Measurements from ENCODE around the gene HYDIN.

HYDIN gene

DNA sequence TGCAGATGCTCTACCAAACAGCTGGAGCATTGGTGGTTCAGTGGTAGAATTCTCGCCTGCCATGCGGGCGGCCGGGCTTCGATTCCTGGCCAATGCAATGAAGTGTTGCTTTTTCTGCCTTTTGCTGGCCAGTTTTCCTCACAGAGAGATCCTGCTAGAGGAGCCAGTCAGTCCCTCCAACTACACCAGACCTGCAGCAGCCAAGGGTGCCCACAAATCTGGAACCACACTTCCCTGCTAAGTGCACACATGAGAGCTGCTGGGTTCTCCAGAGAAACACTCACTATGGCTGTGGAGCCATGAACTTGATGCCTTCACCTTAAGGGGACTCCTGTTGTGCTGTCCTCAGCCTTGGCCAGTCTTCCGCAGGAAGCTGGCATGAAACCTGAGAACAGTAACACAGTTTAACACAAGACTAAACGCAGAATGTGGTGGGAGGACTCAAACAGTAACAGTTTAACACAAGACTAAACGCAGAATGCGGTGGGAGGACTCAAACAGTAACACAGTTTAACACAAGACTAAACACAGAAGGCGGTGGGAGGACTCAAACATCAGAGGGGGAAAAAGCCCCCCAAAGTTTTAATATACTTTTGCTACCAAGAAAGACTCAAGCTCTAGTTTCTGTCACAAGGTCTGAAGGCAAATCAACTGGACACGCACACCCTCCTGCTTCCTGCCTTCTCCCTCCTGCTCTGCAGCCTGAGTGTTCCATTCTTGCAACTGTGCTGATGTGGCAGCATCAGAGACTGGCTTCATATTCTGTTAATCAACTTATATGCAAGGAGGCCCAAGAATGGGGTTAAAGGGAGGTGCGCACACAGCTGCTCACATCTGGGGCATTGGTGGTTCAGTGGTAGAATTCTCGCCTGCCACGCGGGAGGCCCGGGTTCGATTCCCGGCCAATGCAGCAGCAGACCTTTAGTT, 441.6 kb downstream of the HYDIN start:
- peak; percentile 64 for DNase-seq (ENCODE audit: low read depth)

GRCh38 chr16:70786020-70786755, 444.3 kb downstream of the HYDIN start:
- no peak for DNase-seq (ENCODE audit: low read depth)

GRCh38 chr16:70784692-70785555, 445.6 kb downstream of the HYDIN start:
- no peak for DNase-seq (ENCODE audit: low read depth)

DNA sequence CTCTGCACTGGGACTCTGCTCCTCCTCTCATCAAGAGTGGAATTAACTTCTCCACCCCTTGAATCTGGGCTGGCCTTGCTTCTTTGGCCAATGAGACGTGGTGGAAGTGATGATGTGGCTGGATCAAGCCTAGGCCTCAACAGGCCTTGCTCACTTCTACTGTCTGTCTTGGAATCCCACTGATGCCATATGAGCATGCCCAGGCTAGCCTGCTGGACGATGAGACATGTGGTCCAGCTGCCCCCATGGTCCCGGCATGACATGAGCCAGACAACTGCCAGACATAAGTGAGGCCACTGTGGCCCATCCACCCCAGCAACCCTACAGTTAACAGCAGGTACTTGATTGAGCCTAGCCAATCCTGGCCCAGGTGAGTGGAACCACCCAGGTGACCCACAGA, 448.3 kb downstream of the HYDIN start:
- no peak for DNase-seq (ENCODE audit: low read depth)

DNA sequence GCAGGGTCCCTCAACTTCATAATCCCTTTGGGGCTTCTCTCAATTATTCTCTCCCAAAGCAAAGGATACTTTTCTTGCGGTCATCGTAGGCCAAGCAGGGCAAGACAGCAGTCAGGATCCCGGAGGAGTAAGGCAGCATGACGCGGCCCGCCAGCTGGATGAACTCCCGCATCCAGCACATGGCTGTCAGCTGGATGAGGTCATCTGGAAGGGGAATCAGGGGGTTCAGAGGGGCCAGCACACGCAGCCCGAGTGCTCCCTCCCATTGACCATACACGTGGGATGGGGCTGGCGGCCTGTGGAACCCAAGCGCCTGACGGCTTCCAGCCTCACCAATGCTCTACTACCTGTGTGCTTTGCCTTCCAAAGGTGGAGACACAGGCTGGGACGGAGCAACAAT, 448.7 kb downstream of the HYDIN start:
- DNase-seq (ENCODE audit: low read depth): no peak

DNA sequence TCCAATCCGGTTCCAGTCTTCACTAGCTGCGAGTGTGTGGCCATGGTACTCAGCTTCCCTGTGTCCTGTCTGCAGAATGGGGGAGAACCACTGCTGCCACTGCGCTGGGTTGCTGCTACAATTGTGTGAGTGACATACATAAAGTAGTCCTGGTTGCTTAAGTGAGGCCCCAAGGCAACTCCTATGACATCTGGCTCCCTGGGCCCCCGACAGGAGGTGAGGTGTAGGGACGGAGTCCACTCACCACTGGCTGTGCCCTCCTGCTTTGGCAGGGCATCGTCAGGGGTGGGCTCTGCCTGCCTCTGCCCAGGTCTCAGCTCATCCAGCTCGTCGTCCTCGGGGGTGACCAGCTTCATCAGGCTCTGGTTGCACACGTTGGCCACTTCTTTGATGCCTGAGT, 450.0 kb downstream of the HYDIN start:
- DNase-seq (ENCODE audit: low read depth): no peak

GRCh38 chr16:70779361-70779760, 451.2 kb downstream of the HYDIN start:
- peak; percentile 32 for DNase-seq (ENCODE audit: low read depth)

GRCh38 chr16:70778901-70779309, 451.6 kb downstream of the HYDIN start:
- peak; percentile 81 for DNase-seq (ENCODE audit: low read depth)

GRCh38 chr16:70777973-70778406, 452.5 kb downstream of the HYDIN start:
- DNase-seq (ENCODE audit: low read depth): no peak

DNA sequence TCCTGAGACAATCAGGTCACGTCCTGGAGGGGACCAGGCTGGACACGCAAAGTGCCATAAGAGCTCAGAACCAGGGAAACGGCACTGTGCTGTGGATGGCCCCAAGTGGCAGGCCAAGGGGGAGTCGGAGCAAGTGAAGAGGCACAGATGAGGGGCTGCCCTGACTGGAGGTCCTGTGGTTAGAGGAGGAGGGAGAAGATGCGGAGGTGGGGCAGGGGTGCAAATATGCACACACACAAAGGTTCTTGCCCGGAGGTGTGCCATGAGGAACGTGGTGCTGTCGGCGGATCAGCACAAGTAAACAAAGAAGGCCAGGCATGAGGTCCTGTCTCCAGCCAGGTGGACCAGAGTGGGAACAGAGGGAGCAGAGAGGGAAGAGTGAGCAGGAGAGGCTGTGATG, 453.0 kb downstream of the HYDIN start:
- no peak for DNase-seq (ENCODE audit: low read depth)

- no peak for DNase-seq (ENCODE audit: low read depth)
These were observed 455.1 kb downstream of the HYDIN start for GRCh38 chr16:70775399-70775798.

DNA sequence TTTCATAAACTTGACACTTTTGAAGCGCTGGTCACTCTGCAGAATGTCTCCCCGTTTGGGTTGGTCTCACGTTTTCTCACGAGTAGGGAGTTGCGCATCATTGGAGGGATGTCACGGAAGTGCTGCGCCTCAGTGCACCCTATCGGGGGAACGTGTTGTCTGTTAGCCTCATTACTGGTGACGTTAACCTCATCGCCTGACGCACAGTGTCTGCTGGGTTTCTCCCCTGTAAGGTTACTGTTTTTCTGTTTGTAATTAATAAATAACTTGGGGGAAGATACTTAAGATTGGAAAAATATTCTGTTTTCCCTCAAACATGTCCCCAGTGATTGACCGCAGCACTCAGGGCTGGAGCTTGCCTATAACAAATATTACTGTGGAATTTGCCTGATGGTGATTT, 456.3 kb downstream of the HYDIN start:
- no peak for DNase-seq (ENCODE audit: low read depth)

DNA sequence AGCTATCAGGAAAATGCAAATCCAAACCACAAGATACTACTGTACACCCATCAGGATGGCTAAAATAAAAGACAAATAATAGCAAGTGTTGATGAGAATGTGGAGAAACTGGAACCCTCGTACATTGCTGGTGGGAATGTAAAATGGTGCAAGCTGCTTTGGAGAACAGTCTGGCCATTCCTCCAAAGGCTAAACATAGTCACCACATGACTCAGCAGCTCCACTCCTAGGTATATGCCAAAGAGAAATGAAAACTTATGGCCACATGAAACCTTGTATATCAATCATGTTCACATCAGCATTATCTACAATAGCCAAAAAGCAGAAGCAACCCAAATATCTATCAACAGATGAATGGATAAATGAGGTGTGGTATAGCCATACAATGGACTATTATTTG, 458.0 kb downstream of the HYDIN start:
- peak; percentile 78 for DNase-seq (ENCODE audit: low read depth)

DNA sequence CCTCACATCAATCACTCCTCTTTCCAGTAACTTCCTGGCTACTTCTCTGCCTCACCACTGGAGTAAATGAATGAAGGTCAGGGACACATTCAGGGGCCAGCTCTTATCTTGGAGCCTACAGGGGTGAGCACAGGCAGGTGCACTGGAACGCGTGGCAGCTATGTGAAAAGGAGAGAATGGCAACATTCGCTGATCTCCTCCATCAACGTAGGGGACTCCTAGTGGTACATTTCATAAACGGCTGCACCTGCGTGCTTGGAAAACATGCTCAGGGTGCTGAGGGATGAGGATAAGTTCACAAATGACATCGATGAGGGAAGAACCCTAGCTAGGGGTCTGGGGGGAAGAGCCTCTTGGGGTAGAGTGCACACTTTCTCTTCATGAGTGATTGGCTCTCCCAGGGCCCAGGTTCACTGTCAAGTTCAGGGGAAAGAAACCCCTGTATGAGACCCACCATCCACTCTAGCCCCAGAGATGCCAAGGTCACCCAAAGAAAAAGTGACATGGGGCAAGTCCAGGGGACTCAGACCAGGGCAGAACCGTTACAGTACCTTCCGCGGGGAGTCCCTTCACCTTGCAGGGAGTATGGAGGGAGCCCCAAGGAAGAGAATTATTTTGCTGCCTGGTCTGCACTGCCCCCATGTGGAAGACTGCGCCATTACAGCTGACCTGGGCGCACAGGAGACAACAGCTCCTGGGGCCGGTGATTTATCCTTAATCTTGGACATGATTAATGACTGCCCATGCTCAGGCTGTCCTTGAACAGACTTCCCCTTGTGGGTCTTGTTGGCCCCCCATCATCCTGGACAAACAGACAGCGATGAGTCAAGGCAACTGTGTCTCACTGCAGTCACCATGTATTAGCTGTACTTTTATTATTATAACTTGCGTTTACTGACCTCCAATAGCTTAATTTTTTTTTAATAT, 459.6 kb downstream of the HYDIN start:
- peak; percentile 65 for DNase-seq (ENCODE audit: low read depth)

GRCh38 chr16:70770291-70770625, 460.3 kb downstream of the HYDIN start:
- DNase-seq (ENCODE audit: low read depth): no peak

GRCh38 chr16:70769761-70770160, 460.8 kb downstream of the HYDIN start:
- no peak for DNase-seq (ENCODE audit: low read depth)

GRCh38 chr16:70769131-70769530, 461.4 kb downstream of the HYDIN start:
- no peak for DNase-seq (ENCODE audit: low read depth)

GRCh38 chr16:70768203-70768580, 462.3 kb downstream of the HYDIN start:
- DNase-seq (ENCODE audit: low read depth): no peak

GRCh38 chr16:70767377-70768202, 462.9 kb downstream of the HYDIN start:
- peak; percentile 53 for DNase-seq (ENCODE audit: low read depth)

GRCh38 chr16:70766658-70767057, 463.9 kb downstream of the HYDIN start:
- no peak for DNase-seq (ENCODE audit: low read depth)
